ENCODE data around the gene MB21D2.
"Not testable (repeated sequence)": the region's sequence is repeated elsewhere in the genome, so short reads cannot be mapped to it uniquely, and the experiment has no call there.

Gene MB21D2

GRCh38 chr3:192802957-192803899 lies 114.4 kb downstream of the MB21D2 start:
- DNase-seq (ENCODE audit: low spot score): peak; percentile 44

GRCh38 chr3:192801985-192802384 lies 115.7 kb downstream of the MB21D2 start:
- no peak for DNase-seq (ENCODE audit: low spot score)

- no peak for DNase-seq (ENCODE audit: low spot score)
Measured at GRCh38 chr3:192799721-192800120, 117.9 kb downstream of the MB21D2 start.

DNA sequence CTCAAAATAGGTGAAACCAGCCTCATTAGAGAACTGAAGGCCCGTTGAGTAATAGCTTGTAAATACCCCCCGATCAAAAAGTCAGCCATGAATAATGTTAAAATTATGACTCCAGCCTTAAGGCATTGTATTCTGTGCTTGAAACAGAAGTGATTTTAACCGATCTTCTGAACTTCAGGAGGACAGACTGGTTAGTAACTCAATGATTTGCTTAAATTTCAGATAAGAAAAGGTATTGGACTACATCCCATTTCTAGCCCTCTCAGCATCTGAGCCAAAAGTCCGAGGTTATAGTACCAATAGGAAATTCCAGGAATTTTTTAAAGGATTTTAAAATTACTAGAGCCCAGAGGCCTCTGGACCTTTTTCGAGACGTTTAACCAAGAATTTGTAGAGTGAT lies 122.6 kb downstream of the MB21D2 start:
- DNase-seq (ENCODE audit: low spot score): no peak

GRCh38 chr3:192794216-192794615 lies 123.4 kb downstream of the MB21D2 start:
- DNase-seq (ENCODE audit: low spot score): no peak

GRCh38 chr3:192788816-192789515 lies 128.7 kb downstream of the MB21D2 start:
- not testable (repeated sequence) for DNase-seq (ENCODE audit: low spot score)

DNA sequence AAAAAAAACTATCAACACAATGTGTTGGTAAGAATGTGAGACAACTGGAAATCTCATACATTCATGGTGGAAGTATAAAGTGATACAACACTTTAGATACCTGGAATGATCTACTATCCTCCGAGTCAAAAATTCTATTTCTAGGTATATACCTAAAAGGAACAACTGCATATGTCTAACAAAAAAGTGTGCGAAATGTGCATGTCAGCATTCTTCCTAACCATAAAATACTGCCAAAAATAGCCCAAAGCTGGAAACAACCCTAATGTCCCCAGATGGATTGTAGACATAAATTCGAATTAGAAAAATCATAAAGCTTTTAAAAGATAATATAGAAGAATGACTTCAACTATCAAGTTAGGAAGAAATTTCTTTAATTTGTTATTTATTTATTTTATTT lies 139.1 kb downstream of the MB21D2 start:
- no peak for DNase-seq (ENCODE audit: low spot score)

DNA sequence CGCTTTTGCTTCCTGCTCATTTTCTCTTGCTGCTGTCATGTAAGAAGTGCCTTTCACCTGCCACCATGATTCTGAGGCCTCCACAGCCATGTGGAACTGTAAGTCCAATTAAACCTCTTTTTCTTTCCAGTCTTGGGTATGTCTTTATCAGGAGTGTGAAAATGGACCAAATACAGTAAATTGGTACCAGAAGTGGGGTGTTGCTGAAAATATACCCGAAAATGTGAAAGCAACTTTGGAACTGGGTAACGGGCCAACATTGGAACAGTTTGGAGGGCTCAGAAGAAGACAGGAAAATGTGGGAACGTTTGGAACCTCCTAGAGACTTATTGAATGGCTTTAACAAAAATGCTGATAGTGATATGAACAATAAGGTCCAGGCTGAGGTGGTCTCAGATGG lies 143.3 kb downstream of the MB21D2 start:
- not testable (repeated sequence) for DNase-seq (ENCODE audit: low spot score)

DNA sequence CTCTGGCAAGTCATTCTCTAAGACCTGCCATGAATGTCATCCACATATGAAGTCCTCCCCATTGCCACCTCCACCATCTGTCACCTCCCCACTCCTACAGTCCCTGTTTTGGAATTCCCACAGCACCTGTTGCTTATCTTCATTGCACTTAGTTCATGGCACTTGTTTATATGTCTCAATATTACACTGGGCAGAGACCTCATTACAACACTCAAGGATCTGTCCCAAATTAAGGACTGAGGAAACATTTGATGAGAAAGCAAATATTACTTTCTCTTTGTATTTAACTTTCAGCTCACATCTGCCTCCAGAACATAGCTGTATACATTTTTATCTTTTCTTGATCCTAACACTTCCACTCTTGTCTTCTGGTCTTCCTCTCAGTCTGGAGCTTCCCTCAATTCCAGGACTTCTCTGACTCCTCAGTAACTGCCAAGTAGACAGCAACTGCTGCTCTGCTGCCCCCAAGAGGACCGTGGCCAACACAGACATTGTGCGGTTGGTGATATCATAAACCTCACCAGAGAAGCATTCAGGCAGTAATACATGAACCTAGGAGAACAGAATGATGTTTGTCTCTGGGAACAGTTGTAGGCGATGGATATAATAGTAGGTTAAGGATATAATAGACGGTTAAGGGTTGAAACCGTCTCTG lies 145.3 kb downstream of the MB21D2 start:
- DNase-seq (ENCODE audit: low spot score): peak; percentile 15

GRCh38 chr3:192758654-192759053 lies 159.0 kb downstream of the MB21D2 start:
- DNase-seq (ENCODE audit: low spot score): no peak

DNA sequence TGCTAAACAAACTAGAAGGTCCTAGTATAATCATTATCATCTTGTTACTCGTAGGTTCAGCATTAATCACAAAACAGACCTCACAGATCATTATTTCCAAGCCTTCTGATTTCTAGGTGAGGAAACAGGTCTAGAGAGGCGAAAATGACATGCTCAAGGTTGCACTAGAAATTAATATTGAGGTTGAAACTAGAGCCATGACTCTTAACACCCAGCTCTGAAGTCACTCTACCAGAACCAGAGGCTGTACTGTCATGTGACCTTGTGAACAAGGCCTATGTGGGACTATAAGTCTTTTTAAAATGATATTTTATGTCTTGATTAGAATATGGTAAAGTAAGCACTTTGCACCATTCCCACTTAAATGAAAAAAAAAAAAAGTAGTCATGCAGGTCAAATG lies 166.5 kb downstream of the MB21D2 start:
- DNase-seq (ENCODE audit: low spot score): no peak

- DNase-seq (ENCODE audit: low spot score): no peak
Measured at GRCh38 chr3:192750201-192750600, 167.5 kb downstream of the MB21D2 start.

DNA sequence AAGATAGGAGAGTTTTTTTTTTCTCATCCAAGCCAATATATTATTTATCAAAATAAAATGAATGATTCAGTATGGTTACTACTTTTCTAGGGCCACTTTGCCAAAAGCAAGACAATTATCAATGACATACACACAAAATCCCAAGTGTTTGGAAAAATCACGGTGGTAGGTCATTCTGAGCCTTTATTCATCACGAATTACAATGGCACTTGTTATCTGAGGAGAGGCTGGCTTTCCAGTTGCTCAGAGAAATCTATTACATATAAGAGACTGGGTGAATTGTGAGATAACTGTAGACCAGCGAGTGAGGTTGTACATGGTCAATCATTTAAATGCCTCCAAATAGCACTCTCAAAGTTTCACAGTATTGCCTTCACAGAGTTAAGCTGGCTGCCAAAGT lies 169.9 kb downstream of the MB21D2 start:
- no peak for DNase-seq (ENCODE audit: low spot score)

DNA sequence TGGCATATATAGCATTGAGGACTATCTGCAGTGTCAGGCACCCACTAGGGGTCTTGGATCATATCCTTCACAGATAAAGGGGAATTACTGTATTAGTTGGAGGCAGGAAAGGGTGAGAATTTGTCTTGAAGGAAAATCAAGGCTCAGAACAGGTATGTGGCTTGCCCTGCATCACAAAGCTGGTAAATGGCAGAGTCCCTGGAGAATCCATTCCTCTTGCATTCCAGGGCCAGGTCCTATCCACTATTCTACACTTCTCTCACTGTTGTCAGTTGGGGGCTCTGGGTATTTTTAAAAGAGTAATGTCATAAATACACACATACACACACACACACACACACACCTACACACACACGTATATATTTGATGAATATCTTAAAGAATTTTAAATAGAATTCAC lies 170.5 kb downstream of the MB21D2 start:
- DNase-seq (ENCODE audit: low spot score): no peak

Data from kidney capillary endothelial cell (primary cell).